ENCODE results near the gene GALNTL6. TPM values are rescaled to one million over a fixed set of nuclear protein-coding genes. Genes with fewer than 3 reads are reported as not detected.
"Not testable (repeated sequence)": the region's sequence is repeated elsewhere in the genome, so short reads cannot be mapped to it uniquely, and the experiment has no call there.

The GALNTL6 gene
- polyA plus RNA-seq, 1 donor (not counting 4 experiments of a cell fraction or from before 2014, with no cell fraction given), result not detected

- DNase-seq (ENCODE audit: low read depth, low spot score) (no peak), FAIRE-seq (no peak)
- H3K27ac ChIP-seq (ENCODE audit: control insufficient read depth, insufficient read depth, low read length), result no peak overlapping the region
- H2AFZ ChIP-seq (ENCODE audit: control insufficient read depth, low read length), result no peak overlapping the region
- dilution Hi-C loops (cut with MboI; ENCODE audit: extremely low pct_ligation_motif_present, low sequenced_read_pairs), result no loop called here
- no peaks in the 10 kb centered on the region for H4K20me1 ChIP-seq (ENCODE audit: control insufficient read depth, extremely low read depth, insufficient read depth, low read length)
- no peaks in the 10 kb centered on the region for H3K9me3 ChIP-seq (ENCODE audit: control insufficient read depth, low read depth, low read length)
- TF ChIP-seq CTCF (optimal IDR thresholded peaks at IDR 0.05 in 1 of 3, IDR thresholded peaks at IDR 0.05 in 1 of 3, conservative IDR thresholded peaks at IDR 0.05 in 1 of 3; ENCODE audit: extremely low read depth in 1 of 3, insufficient read depth in 2 of 3, low read length in 3 of 3), result no peak
- TF ChIP-seq EZH2 (IDR thresholded peaks at IDR 0.05; ENCODE audit: low read length), result no peak
- no peak overlapping the region for H3K4me3 ChIP-seq (ENCODE audit: control insufficient read depth in 2 of 3, extremely low read depth in 1 of 3, insufficient read depth in 2 of 3, low read depth in 1 of 3, low read length in 3 of 3)
- H3K27me3 ChIP-seq (ENCODE audit: control insufficient read depth, extremely low read depth, insufficient read depth, low read length), result no peaks in the 10 kb centered on the region
- peaks cover 9% of the 10 kb centered on the region for H3K4me1 ChIP-seq (ENCODE audit: control insufficient read depth, extremely low read depth, insufficient read depth, low read length)
- H3K9ac ChIP-seq (ENCODE audit: control insufficient read depth, extremely low read depth, insufficient read depth, low read length), result no peak overlapping the region
- no peak overlapping the region for H3K4me2 ChIP-seq (ENCODE audit: control insufficient read depth, extremely low read depth, insufficient read depth, low read depth, low read length)
- H3K36me3 ChIP-seq (ENCODE audit: control insufficient read depth in 2 of 2, extremely low read depth in 1 of 2, insufficient read depth in 2 of 2, low read length in 2 of 2), result no peaks in the 10 kb centered on the region
- no peaks in the 10 kb centered on the region for H3K9me1 ChIP-seq (ENCODE audit: control insufficient read depth, extremely low read depth, insufficient read depth, low read length)
- H3K79me2 ChIP-seq (ENCODE audit: control insufficient read depth, insufficient read depth, low read length), result no peaks in the 10 kb centered on the region
These were observed 1205.2 kb downstream of the GALNTL6 start for GRCh38 chr4:173018446-173018845.

GRCh38 chr4:173019664-173020063, 1206.5 kb downstream of the GALNTL6 start:
- Histone ChIP-seq H3K4me1 (ENCODE audit: control insufficient read depth, extremely low read depth, insufficient read depth, low read length) (no peaks in the 10 kb centered on the region), H3K9me3 (ENCODE audit: control insufficient read depth, low read depth, low read length) (no peaks in the 10 kb centered on the region), H3K27ac (ENCODE audit: control insufficient read depth, insufficient read depth, low read length) (no peak overlapping the region), H3K9ac (ENCODE audit: control insufficient read depth, extremely low read depth, insufficient read depth, low read length) (no peak overlapping the region), H3K36me3 (ENCODE audit: control insufficient read depth in 2 of 2, extremely low read depth in 1 of 2, insufficient read depth in 2 of 2, low read length in 2 of 2) (no peaks in the 10 kb centered on the region), H3K79me2 (ENCODE audit: control insufficient read depth, insufficient read depth, low read length) (no peaks in the 10 kb centered on the region), H2AFZ (ENCODE audit: control insufficient read depth, low read length) (no peak overlapping the region), H4K20me1 (ENCODE audit: control insufficient read depth, extremely low read depth, insufficient read depth, low read length) (no peaks in the 10 kb centered on the region), H3K9me1 (ENCODE audit: control insufficient read depth, extremely low read depth, insufficient read depth, low read length) (no peaks in the 10 kb centered on the region), H3K27me3 (ENCODE audit: control insufficient read depth, extremely low read depth, insufficient read depth, low read length) (no peaks in the 10 kb centered on the region), H3K4me3 (ENCODE audit: control insufficient read depth in 2 of 3, extremely low read depth in 1 of 3, insufficient read depth in 2 of 3, low read depth in 1 of 3, low read length in 3 of 3) (no peak overlapping the region), H3K4me2 (ENCODE audit: control insufficient read depth, extremely low read depth, insufficient read depth, low read depth, low read length) (no peak overlapping the region)
- TF ChIP-seq CTCF (optimal IDR thresholded peaks at IDR 0.05 in 1 of 3, IDR thresholded peaks at IDR 0.05 in 1 of 3, conservative IDR thresholded peaks at IDR 0.05 in 1 of 3; ENCODE audit: extremely low read depth in 1 of 3, insufficient read depth in 2 of 3, low read length in 3 of 3) (no peak), EZH2 (IDR thresholded peaks at IDR 0.05; ENCODE audit: low read length) (no peak)
- dilution Hi-C loops (cut with MboI; ENCODE audit: extremely low pct_ligation_motif_present, low sequenced_read_pairs), result no loop called here
- FAIRE-seq (no peak), DNase-seq (ENCODE audit: low read depth, low spot score) (no peak)

- H3K4me3 ChIP-seq (ENCODE audit: control insufficient read depth in 2 of 3, extremely low read depth in 1 of 3, insufficient read depth in 2 of 3, low read depth in 1 of 3, low read length in 3 of 3); H3K36me3 ChIP-seq (ENCODE audit: control insufficient read depth in 2 of 2, extremely low read depth in 1 of 2, insufficient read depth in 2 of 2, low read length in 2 of 2); H3K4me1 ChIP-seq (ENCODE audit: control insufficient read depth, extremely low read depth, insufficient read depth, low read length); dilution Hi-C loops (cut with MboI; ENCODE audit: extremely low pct_ligation_motif_present, low sequenced_read_pairs); H3K79me2 ChIP-seq (ENCODE audit: control insufficient read depth, insufficient read depth, low read length); H3K9me3 ChIP-seq (ENCODE audit: control insufficient read depth, low read depth, low read length); H3K27me3 ChIP-seq (ENCODE audit: control insufficient read depth, extremely low read depth, insufficient read depth, low read length); H4K20me1 ChIP-seq (ENCODE audit: control insufficient read depth, extremely low read depth, insufficient read depth, low read length); FAIRE-seq; H3K4me2 ChIP-seq (ENCODE audit: control insufficient read depth, extremely low read depth, insufficient read depth, low read depth, low read length); H2AFZ ChIP-seq (ENCODE audit: control insufficient read depth, low read length); H3K27ac ChIP-seq (ENCODE audit: control insufficient read depth, insufficient read depth, low read length); DNase-seq (ENCODE audit: low read depth, low spot score); H3K9ac ChIP-seq (ENCODE audit: control insufficient read depth, extremely low read depth, insufficient read depth, low read length); H3K9me1 ChIP-seq (ENCODE audit: control insufficient read depth, extremely low read depth, insufficient read depth, low read length): not testable (repeated sequence)
These were observed 1208.8 kb downstream of the GALNTL6 start for GRCh38 chr4:173021746-173022573.

Measured in keratinocyte (primary cell).